GM18517 (cell line): ENCODE data around the gene CSNK1A1.
"Not testable (repeated sequence)": the region's sequence is repeated elsewhere in the genome, so short reads cannot be mapped to it uniquely, and the experiment has no call there.

ENCODE experiments used
- ATAC-seq: cut with Tn5 transposase; IDR thresholded peaks from one replicate; pipeline ENCODE4 v1.9.1; 2021; ENCODE audit warnings: mild to moderate bottlenecking, moderate library complexity; ENCODE audit not compliant: unreplicated experiment

The CSNK1A1 gene

DNA sequence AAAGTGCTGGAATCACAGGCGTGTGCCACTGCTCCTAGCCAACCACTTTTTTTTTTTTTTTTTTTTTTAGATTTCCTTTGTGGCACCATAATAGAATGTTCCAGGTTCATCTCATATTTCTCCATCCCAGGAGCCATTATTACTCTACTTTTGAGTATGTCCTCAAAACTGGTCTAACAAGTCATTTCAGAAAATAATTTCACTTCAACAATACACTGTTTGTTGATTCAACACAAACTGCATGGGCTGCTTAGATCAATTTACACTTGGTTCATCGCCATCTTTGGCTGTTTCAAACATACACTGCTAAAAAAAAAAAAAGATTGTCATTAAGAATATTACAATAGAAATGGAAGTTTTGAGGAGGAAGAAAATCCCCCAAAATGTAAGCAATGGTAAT, 57.9 kb downstream of the CSNK1A1 start:
- no peak for ATAC-seq

DNA sequence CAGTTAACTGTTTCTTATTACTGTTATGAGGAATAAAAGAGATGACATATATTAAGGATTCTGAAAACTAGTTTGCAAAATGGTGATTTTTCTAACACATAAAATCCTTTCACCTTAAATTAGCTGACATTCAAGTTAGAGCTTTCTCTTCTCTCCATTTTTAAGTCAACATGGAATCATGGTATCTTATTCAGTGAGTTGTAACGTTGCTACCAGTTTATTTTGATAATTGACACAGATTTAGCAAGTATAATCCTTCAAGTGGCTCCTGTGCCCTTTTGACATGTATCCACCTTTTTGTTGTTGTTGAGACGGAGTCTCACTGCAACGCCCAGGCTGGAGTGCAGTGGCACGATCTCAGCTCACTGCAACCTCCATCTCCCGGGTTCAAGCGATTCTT, 58.5 kb downstream of the CSNK1A1 start:
- ATAC-seq = no peak

DNA sequence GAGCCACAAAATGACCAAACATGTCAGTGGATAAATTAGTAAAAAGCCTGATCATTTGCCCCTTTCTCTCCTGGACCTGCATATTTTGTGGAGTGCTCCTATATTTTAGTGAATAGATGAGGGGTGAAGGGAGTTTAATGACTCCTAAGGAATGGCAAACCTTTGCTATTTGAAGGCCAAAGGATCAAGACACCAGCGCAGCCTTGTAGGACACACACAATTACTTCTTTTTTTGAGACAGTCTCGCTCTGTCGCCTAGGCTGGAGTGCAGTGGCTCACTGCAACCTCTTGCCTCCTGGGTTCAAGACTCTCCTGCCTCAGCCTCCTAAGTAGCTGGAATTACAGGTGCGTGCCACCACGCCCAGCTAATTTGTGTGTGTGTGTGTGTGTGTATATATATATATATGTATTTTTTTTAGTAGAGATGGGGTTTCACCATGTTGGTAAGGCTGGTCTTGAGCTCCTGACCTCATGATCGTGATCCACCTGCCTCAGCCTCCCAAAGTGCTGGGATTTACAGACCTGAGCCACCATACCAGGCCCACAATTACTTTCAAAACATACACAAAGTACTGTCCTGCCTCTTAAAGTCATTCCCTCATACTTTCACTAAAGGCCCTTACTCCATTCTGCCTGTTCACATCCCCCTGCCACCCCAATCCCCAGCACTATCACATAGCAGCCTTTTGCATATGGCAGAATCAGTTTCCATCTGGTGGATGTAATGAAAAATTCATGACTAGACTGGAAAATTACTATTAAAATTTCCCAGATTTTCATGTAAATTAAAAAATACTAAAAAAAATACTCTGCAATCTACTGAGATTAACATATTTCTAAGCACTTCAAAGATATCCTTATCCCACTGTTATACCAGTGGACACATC, 60.4 kb downstream of the CSNK1A1 start:
- ATAC-seq = no peak

DNA sequence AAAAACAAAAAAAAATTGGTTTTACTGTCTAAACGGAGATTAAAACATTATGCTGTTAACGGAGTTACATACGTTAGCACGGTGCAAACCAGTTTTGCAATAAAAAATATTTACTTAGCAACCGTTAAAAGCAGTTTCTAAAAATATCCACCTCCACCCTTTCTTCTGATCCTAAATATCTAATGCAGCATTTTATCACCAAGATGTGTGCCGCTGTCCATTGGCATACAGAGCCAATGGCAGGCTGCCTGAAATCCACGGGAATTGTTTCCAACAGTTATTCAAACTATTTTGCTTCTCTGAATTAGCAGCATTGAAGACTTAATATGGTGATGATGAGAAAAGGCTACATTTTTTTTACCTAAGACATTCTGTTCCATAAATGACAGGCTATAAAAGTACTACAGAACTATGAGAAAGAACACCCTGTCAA, 61.6 kb downstream of the CSNK1A1 start:
- ATAC-seq = no peak

DNA sequence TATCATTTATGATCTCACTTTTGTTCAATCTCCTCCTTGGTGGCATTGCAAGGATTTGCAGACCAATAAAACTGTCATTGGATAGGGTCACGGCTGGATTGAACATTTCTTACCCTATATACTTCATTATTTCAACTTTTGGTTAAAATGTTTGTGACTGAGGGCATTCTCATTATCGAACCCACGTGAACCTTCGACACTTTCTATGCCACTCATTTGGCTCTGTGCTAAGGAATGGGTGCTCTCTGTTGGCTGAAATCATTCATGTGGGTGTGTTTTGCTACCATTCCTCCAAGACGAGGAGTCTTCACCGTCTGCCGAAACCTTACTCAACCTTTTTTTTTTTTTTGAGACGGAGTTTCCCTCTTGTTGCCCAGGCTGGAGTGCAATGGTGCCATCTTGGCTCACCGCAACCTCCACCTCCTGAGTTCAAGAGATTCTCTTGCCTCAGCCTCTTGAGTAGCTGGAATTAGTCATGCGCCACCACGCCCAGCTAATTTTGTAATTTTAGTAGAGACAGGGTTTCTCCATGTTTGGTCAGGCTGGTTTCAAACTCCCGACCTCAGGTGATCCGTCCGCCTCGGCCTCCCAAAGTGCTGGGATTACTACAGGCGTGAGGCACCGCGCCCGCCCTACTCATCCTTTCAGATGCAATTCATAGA, 62.5 kb downstream of the CSNK1A1 start:
- no peak for ATAC-seq

DNA sequence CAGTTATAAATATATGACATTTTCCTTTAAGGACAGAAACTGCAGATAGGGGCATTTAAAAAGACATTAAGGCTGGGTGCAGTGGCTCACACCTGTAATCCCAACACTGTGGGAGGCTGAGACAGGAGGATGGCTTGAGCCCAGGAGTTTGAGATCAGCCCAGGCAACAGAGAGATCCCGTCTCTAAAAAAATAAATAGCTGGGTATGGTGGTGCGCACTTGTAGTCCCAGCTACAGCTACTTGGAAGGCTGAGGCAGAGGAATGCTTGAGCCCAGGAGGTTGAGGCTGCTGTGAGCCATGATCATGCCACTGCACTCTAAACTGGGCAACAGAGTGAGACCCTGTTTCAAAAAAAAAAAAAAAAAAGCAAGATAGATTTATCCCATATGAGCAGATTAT, 63.6 kb downstream of the CSNK1A1 start:
- ATAC-seq = no peak

DNA sequence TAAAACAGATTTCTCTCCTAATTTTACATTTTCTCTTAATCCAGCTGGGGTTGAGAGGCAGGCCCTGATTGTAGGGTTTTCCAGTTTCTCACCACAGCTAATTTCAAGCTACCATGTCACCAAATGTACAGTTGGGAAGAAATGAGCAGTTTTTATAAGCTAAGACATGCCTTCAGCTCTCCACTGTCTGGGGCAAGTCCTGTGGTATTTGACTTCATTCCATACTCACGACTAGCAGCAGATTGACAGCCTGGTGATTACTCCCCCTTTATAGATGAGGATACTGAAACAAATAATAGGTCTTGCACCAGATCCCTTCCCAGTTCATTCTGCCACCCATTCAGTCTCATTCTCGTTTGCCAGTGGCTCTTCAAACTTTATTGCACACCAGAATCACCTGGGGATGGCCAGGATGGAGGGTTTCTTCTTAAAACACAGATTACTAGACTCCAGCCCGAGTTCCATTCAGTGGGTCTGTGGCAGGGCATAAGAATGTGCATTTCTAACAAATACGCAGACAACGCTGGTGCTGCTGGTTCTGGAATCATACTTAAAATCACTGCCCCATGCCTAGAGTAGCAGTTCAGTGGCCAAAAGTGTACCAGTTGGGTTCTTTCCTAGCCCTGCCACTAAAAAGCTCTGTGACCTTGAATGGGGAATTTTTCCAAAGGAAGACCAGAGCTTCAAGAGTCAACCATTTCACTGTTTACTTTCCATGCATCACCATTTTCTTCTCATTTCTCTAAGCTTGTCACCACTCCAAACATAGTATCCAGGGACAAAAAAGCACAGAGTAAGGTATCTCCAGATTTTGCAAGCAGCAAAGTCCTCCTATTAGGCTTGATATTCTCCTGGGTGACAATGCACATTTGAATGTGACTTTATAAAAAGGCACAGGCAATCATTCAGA, 64.3 kb downstream of the CSNK1A1 start:
- no peak for ATAC-seq

DNA sequence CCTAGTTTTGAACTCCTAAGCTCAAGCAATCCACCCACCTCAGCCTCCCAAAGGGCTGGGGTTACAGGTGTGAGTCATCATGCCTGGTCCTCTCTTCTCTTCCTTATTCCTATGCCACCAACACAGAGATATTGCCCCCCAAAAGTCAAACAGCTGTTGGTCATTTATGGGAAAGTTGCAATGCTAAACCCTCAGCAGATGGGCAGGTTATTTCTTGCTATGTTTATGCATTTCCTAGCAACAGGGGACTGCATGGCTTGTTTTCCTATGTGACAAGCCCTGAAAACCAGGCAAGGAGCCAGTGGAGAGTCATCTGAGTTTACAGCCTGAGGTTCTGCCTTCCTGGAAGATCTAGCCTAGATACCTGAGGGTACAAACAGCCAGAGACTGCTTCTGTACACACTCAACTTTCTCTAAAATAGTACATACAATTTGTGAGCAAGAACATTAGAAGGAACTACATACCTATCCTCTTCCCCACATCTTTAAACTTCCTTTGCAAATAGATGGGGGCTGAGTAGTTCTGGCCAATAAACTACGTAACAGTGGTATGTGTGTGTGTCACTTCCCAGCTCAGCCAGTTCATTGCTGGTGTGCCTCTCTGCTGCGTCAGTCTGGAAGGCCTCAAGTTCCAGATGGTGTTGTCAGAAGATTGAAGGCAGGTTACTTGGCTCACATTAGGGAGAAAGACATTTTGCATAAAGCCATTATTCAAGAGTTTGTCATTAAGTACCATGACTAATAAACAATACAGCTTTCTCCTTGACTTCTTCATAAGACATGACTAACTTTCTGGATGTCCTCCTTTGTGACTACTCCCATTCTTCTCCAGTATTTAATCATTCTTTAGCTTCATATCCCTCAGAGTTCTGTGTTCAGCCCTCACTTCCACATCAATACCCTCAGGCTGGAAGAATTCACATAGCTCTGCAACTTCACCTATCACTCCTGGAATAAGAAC, 65.3 kb downstream of the CSNK1A1 start:
- no peak for ATAC-seq

DNA sequence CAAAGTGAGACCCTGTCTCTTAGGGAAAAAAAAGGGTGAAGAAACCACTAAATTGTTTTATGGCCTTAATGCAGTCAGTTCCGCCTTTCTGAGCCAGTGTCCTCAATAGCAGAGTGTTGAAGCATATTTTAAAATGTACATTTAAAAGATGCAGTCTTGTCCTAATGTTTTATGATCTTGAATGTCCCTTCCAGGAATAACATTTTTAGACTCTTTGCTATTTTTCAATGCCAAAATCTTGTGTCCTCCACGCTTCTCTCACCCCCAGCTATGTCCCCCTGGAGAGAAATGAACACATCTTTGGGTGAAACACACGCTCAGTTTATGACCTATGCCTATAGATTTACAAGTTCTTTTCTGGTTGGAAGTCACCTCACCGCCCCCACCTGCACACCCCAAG, 69.8 kb downstream of the CSNK1A1 start:
- ATAC-seq = no peak

DNA sequence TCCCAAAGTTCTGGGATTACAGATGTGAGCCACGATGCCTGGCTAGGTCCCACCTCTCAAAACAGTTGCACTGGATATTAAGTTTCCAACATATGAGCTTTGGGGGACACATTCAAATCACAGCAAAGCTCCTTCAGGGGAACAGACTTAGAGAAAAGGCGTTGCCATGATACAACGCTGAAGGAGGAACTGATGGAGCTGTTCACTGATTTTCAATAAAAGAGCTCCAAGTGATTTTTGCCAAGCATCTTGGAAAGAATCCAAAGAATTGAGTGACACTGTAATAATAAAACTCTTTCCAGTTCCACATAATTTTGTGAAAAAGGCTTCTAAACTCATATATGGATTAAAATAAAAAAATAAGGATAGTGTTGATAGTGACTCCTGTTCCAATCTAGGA, 72.5 kb downstream of the CSNK1A1 start:
- ATAC-seq = no peak

DNA sequence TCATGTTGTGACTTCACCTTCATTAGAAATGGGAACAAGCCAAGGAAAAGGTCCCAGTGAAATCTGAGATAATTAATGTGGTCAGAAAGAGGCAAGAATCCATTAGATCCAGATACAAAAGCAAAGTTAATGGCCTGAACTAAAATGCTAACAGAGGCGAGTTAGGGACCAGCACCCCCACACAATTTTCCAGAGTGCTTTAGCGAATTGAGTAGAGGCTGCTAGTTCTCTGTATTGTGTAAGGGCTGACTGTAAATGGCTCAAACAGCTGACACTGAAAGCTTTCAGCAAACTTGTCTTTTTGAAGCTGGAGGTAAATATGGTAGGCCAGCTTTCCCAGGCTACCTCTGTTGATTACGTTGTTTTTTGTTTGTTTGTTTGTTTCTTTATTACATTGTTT, 75.5 kb downstream of the CSNK1A1 start:
- no peak for ATAC-seq

DNA sequence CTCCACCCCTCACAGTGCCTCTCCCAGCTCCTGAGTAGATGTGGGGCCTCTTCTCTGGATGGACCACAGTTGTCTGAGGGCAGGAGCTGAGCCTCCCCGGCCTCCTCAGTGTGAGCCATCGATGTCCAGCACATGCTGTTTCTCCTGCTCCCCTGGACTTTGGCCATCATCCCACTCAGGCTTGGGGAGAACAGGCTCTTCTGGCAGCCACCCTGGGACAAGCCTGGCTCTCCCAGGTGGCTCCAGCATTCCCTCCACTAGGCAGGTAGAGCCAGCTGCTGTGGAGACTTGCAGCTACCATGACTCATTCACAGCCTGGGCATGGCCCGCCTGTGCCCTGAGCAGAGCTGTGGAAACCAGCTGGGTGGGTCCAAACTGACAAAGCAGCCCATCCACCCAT, 77.0 kb downstream of the CSNK1A1 start:
- ATAC-seq = no peak

DNA sequence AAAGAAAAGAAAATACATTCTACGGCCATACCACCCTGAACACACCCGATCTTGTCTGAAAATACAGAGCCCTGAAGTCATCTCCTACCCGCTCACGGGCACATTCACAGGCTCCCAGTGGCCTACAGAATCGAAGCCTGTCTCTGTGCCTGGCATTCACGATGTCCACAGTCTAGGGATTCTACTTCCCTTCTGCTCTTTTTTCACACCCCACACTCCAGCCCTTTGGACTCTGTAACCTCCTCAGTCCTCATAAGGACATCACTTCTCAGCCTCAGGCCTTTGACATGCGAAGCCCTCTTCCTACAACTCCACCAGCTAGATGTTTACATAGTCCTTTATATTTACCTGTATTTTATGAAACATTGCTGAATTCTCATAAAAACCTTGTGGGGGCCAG, 77.8 kb downstream of the CSNK1A1 start:
- ATAC-seq = no peak

DNA sequence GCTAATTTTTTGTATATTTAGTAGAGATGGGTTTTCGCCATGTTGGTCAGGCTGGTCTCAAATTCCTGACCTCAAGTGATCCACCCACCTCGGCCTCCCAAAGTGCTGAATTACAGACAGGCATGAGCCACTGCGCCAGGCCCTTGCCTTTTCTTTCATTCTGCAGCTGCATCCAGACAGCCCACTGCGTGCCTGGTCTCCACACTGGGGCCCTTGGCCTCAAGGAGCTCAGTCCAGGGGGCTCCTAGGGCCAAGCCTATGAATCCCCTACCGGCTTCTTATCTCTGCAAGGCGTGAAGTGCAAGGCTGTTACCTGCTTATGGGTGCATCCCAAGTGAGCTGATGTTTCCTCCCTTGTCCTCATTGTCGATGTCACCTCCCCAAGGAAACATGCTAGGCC, 78.8 kb downstream of the CSNK1A1 start:
- ATAC-seq = no peak

DNA sequence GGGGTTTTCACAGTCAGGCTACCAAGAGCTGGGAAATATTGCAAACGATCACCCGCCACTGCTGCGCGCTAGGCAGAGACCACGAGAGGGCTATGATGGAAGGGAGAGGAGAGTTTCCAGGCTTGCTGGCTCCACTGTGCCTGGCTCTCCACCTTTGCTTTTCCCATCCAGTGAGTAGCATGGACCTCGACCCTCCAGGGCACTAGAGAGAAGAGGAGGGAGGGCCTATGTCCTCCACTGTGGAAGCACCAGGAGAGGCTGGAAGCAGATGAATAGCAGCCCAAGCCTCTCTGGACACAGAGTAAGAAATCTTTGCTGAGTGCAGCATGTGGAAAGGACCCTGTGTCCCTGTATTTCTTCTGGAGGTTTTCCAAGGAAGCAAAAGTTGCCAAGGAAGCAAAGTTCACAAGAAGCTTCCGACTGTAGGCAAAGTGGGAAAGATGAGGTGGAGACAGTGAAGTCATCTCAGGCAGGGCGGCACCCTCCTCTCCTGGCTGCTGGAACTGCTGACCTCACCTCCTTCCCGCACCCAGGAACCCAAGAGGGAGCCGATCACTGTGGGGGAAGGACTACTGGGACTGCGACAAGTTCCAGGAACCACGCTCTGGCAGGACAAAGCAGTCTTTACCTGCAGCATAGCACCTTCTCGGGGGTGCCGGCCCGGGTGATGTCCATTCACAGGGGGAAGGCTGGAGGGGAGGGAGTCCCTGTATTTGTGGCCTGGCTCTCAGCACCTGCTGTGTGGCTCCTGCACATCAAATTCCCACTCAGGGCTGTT, 79.6 kb downstream of the CSNK1A1 start:
- ATAC-seq = no peak

DNA sequence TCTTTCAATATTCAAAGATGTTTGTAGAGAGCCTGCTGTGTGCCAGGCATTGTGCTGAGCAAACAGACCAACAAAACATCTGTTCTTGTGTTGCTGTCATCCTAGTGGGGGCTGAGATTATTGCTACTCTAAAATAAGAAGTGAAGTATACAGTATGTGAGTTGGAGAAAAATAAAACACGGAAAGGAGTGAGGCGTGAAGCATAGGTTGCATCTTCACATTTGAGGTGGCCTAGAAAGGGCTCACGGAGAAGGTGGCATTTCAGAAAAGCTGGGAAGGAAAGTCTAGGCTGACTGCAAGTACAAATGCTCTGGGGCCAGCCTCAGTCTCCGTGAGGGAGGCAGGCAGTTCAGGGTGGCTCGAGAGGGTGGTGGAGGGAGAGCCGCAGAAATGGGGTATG, 80.3 kb downstream of the CSNK1A1 start:
- ATAC-seq = no peak

DNA sequence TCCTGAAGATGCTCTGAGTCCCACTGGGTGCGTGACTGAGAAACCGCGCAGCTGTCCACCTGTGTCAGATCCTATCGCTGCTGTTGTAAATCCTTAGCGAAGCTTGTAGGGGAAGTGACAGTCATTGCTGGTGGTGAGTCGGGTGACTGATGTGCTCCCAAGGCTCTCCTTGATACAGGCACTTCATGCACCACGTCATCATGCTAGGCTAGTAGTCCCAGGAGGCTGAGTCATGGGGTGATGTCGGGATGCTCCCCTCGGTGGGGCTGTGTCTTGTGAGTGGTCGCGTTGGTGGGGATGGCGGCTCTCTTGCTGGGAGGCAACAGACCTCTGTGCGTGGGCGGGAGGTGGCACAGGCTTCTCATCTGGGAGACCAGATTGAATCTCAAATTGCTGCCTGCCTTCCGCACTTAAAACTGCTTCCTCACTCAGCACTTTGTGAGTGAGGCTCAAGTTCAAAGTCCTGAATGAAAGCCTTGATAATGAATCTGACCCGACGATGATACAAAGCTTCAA, 84.7 kb downstream of the CSNK1A1 start:
- no peak for ATAC-seq

DNA sequence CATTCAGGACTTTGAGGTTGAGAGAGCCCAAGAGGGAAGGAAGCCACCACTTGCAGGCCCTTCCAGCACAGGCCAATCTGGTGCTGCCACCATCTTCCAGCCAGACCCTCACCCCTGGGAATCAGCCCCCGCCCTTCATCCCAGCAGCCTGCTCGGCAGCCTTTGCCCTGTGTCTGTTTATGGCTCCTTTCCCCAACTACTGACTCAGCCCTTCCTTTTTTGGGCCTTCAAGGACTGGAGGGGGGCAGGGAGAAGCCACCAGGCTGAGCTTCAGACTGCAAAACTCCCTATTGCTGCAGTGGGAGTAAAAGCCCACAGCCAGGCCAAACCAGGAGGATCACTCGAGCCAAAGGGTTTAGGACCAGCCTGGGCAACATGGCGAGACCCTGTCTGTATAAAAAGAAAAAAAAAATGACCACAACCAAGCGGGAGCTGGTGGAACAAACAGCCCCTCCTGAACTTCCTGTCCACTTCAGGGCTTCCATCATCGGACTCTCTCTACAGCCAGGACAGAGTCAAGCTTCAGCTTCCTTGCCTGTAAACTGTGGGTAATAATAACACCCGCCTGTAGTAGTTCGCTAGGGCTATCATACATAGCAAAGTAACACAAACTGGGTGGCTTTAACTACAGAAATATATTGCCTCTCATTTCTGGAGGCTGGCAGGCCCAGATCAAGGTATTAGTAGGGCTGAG, 86.3 kb downstream of the CSNK1A1 start:
- ATAC-seq = no peak

DNA sequence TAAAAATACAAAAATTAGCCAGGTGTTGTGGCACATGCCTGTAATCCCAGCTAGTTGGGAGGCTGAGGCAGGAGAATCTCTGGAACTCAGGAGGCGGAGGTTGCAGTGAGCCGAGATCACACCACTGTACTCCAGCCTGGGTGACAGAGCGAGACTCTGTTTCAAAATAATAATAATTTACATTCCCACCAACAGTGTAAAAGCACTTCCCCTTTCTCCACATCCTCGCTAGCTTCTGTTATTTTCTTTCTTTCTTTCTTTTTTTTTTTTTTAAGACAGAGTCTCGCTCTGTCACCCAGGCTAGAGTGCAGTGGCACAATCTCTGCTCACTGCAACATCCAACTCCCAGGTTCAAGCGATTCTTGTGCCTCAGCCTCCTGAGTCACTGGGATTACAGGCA, 89.3 kb downstream of the CSNK1A1 start:
- ATAC-seq = not testable (repeated sequence)
